NCI-H345 (cell line): ENCODE results near the gene GUCY2C.

Source experiments
- DNase-seq: peaks from one replicate; lab custom pipeline; 2025; lab: John Stamatoyannopoulos, UW

The GUCY2C gene

DNA sequence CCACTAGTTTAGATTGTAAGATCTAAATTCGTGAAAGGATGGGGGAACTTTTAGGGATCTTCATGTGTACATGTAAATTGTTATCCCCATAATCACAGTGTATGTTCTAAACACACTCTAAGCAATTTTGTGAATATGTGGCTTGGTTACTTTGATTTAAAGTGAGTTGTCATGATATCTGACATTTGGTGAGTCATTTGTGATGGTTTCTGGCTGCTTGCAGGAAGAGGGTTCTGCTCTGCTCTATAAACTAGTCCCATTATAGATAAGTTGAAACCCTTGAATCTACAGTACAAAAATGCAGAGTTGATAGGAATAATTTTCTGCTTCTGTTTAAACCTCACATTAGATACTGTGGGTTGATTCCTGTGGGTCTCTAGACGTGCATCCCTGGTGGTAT lies 14.8 kb downstream of the GUCY2C start:
- DNase-seq = no peak

- no peak for DNase-seq
These were observed 15.2 kb downstream of the GUCY2C start for GRCh38 chr12:14681190-14681589.

- DNase-seq = no peak
These were observed 17.8 kb downstream of the GUCY2C start for GRCh38 chr12:14678547-14679150.

- DNase-seq = no peak
These were observed 27.8 kb downstream of the GUCY2C start for GRCh38 chr12:14668591-14668990.

DNA sequence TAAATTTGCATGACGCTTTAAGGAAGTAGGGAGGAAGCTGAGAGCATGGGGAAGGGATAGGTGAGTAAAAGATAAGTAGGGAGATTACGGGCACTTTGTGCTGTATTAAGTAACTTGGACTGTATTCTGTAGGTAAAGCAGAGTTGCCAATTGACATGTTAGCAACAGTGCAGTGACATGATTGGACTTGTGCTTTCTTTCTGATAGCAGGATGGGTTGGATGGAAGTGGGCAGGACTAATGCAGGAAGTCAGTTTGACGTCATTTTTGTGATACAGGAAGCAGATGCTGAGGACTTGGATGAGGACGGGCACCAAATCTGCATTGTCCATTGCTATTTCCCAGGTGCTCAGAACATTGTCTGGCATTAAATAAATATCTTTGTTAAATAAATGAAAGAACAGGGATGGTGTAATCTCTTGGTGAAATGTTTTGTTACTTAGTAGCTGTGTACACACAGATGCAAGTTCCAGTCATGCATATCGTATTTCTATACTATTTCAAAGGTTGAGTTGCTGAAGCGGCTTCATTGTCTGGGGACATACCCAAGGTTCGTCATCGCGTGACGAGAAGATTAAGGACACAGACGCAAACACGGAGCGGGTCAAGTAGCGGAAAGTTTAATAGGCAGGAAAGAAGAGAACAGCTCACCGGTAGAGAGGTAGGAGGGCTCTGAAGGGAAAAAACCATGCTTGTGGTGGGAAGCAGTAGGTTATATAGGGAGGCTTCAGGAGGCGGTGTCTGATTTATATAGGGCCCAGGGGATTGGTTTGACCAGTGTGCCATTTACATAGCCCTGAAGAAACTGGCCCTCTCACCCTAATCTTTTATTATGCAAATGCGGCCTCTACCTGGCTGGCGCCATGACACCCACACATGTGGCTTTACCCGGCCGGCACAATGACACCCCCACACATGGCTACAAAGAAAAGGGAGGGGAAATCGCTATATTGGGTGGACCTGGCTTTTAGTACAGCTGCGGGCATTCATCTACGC lies 30.7 kb downstream of the GUCY2C start:
- DNase-seq = peak; percentile 86

- peak; percentile 38 for DNase-seq
These were observed 31.9 kb downstream of the GUCY2C start for GRCh38 chr12:14664434-14665023.

- DNase-seq = no peak
These were observed 33.4 kb downstream of the GUCY2C start for GRCh38 chr12:14663002-14663401.

GRCh38 chr12:14656846-14657245 lies 39.6 kb downstream of the GUCY2C start:
- DNase-seq = no peak

DNA sequence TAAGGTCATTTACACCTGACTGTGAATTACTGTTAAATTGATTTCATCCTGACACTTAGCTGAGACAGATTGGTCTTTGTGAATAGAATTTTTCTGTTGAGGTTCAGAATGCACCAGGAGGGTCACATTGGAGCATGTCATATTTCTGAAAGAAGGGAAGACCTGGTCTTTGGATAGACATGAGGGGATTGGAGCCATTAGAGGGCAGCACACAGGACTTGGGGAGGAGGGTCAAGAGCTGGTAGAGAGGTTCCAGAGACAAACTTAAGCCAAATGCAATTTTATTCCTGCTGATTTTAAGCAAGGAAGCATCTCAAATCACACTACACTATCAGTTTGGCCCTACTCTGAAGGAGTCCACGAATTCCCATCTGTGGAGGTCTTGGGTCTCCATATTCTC lies 41.1 kb downstream of the GUCY2C start:
- no peak for DNase-seq

GRCh38 chr12:14654842-14655241 lies 41.6 kb downstream of the GUCY2C start:
- DNase-seq = no peak

DNA sequence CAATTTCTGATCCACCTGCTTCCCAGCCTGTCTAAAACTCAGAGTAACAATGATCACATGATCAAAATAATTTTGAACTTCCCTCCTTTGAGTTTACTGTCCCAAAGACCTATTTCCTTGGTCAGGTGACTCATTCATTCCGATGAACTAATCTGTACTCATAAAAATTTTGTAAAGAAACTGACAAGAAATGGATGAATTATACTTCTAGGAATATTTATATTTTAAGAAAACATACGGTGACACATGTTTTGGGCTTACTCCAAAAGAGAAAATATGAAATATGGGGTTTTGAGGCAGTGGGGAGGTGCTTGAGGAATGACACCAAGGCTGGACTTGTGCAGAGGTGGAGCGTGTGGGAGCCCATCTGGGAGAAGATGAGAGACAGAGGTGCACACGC lies 42.0 kb downstream of the GUCY2C start:
- DNase-seq = no peak

DNA sequence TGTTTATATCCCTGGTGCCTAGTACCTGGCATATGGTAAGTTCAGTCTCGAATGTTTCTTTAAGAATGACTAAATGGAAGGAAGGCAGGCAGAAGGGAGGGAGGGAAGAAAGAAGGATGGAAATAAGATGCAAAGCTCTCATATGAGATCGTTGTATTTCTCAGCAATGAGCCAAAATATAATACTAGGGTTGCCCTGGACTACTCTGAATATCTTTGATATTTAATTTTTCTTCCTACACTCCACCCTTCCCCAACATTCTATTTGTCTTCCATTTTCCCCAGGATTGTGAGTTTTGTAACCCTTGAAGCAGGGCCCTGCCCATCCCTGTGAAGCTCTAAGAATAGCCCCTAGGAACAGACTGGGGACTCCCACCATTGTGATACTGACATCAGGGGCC lies 43.9 kb downstream of the GUCY2C start:
- DNase-seq = no peak

- DNase-seq = no peak
These were observed 45.0 kb downstream of the GUCY2C start for GRCh38 chr12:14651371-14651770.

GRCh38 chr12:14650789-14651188 lies 45.6 kb downstream of the GUCY2C start:
- no peak for DNase-seq

GRCh38 chr12:14647028-14647750 lies 49.2 kb downstream of the GUCY2C start:
- DNase-seq = no peak

GRCh38 chr12:14643251-14643650 lies 53.1 kb downstream of the GUCY2C start:
- DNase-seq = no peak

GRCh38 chr12:14638066-14638465 lies 58.3 kb downstream of the GUCY2C start:
- DNase-seq = no peak

DNA sequence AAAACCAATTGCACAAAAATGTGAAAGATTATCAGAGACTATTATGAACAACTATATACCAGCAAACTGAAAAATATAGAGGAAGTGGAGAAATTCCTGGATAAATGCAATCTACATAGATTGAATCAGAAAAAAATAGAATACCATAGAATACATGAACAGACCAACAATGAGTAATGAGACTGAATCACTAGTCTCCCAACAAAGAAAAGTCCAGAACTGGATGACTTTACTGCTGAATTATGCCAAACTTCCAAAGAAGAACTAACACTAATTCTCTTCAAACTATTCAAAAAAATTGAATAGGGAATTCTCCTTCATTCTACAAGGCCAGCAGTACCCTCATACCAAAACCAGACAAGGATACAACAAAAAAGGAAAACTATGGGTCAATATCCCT lies 60.6 kb downstream of the GUCY2C start:
- DNase-seq = no peak

GRCh38 chr12:14630793-14631192 lies 65.6 kb downstream of the GUCY2C start:
- no peak for DNase-seq

GRCh38 chr12:14629832-14630710 lies 66.3 kb downstream of the GUCY2C start:
- DNase-seq = peak; percentile 81

GRCh38 chr12:14628771-14629170 lies 67.6 kb downstream of the GUCY2C start:
- DNase-seq = no peak
